Ascending aorta (tissue), 2 donors: ENCODE results near the gene SMCO1. TPM values are rescaled to one million over a fixed set of nuclear protein-coding genes. Genes with fewer than 3 reads are reported as not detected.

Experiments used
- DNase-seq, 2 donors: peaks; one replicate each; pipeline ENCODE4 v3.0.0-alpha.2; 2019; ENCODE audit warnings: low spot score in 2 of 2
- H3K27ac ChIP-seq, 2 donors: fragments of 200-600 bp; sonication (generic); one replicate each; pipeline ENCODE4 v1.5.1; 2016 to 2017; ENCODE audit warnings: mild to moderate bottlenecking in 1 of 2
- H3K27me3 ChIP-seq: fragments of 200-600 bp; sonication (generic); one replicate; pipeline ENCODE4 v1.5.1; 2017
- H3K36me3 ChIP-seq, 2 donors: fragments of 200-600 bp; sonication (generic); one replicate each; pipeline ENCODE4 v1.5.1; 2016
- H3K4me1 ChIP-seq, 2 donors: fragments of 200-600 bp; sonication (generic); one replicate each; pipeline ENCODE4 v1.5.1; 2016 to 2017; ENCODE audit warnings: mild to moderate bottlenecking in 1 of 2
- H3K4me3 ChIP-seq, 2 donors: fragments of 200-600 bp; sonication (generic); one replicate each; pipeline ENCODE4 v1.5.1; 2016 to 2017; ENCODE audit warnings: mild to moderate bottlenecking in 1 of 2
- H3K9me3 ChIP-seq, 2 donors: fragments of 200-600 bp; sonication (generic); one replicate each; pipeline ENCODE4 v1.5.1; 2016
- CTCF ChIP-seq, 3 experiments: fragments of 200-600 bp in 2 of 3; fragments of 450-650 bp in 1 of 3; sonication (generic) in 2 of 3; IDR thresholded peaks; one replicate each; pipeline ENCODE4 v1.5.1; 2016 to 2019; ENCODE audit warnings: antibody characterized with exemption in 3 of 3, mild to moderate bottlenecking in 1 of 3, moderate library complexity in 1 of 3
- intact Hi-C: fragments of 100-400 bp; cut with DNase I; formaldehyde crosslinking; loops from one replicate; pipeline ENCODE4 v1.15.1; 2023
- total RNA-seq: library from RNA; depleted of rRNA; stranded (reverse); fragments of >200 nt; gene quantifications from one replicate; pipeline ENCODE4 v1.1.0, GENCODE V29; 2016

Gene SMCO1
- total RNA-seq, 1 donor from 2014 or later: not detected

- TF ChIP-seq CTCF (IDR thresholded peaks at IDR 0.05): no peak
- no peaks in the 10 kb centered on the region for H3K36me3 ChIP-seq
- no peaks in the 10 kb centered on the region for H3K27me3 ChIP-seq
- intact Hi-C loops: no loop called here
- H3K4me3 ChIP-seq: no peak overlapping the region
- no peak for DNase-seq
- no peak overlapping the region for H3K27ac ChIP-seq
- H3K9me3 ChIP-seq: no peaks in the 10 kb centered on the region
- H3K4me1 ChIP-seq: peaks cover 3 to 6% of the 10 kb centered on the region in 2 donors
Measured at GRCh38 chr3:196498297-196498696, 16.8 kb downstream of the SMCO1 start.

- TF ChIP-seq CTCF (IDR thresholded peaks at IDR 0.05): no peak
- H3K27me3 ChIP-seq: no peaks in the 10 kb centered on the region
- DNase-seq: no peak
- H3K4me3 ChIP-seq: no peak overlapping the region
- H3K36me3 ChIP-seq: no peaks in the 10 kb centered on the region
- H3K4me1 ChIP-seq: peaks cover 3 to 4% of the 10 kb centered on the region in 2 donors
- intact Hi-C loops: no loop called here
- no peak overlapping the region for H3K27ac ChIP-seq
- H3K9me3 ChIP-seq: no peaks in the 10 kb centered on the region
Measured at GRCh38 chr3:196496183-196496582, 19.0 kb downstream of the SMCO1 start.

GRCh38 chr3:196493292-196493691 lies 21.9 kb downstream of the SMCO1 start:
- no peak for TF ChIP-seq CTCF (IDR thresholded peaks at IDR 0.05)
- Histone ChIP-seq H3K4me1 (no peaks in the 10 kb centered on the region), H3K9me3 (no peaks in the 10 kb centered on the region), H3K27me3 (no peaks in the 10 kb centered on the region), H3K4me3 (no peak overlapping the region), H3K27ac (no peak overlapping the region), H3K36me3 (no peaks in the 10 kb centered on the region)
- intact Hi-C loops: no loop called here
- no peak for DNase-seq

- Histone ChIP-seq H3K4me3 (no peak overlapping the region), H3K4me1 (no peaks in the 10 kb centered on the region), H3K36me3 (peaks cover 3 to 5% of the 10 kb centered on the region in 2 donors), H3K27ac (no peak overlapping the region), H3K27me3 (no peaks in the 10 kb centered on the region), H3K9me3 (no peaks in the 10 kb centered on the region)
- intact Hi-C loops: no loop called here
- DNase-seq: no peak
- TF ChIP-seq CTCF (IDR thresholded peaks at IDR 0.05): no peak
Measured at GRCh38 chr3:196492080-196492479, 23.1 kb downstream of the SMCO1 start.

- intact Hi-C loops: no loop called here
- H3K4me1 ChIP-seq: no peaks in the 10 kb centered on the region
- DNase-seq: no peak
- no peak for TF ChIP-seq CTCF (IDR thresholded peaks at IDR 0.05)
- no peaks in the 10 kb centered on the region for H3K9me3 ChIP-seq
- peaks cover 24 to 28% of the 10 kb centered on the region in 2 donors for H3K36me3 ChIP-seq
- H3K4me3 ChIP-seq: no peak overlapping the region
- no peaks in the 10 kb centered on the region for H3K27me3 ChIP-seq
- no peak overlapping the region for H3K27ac ChIP-seq
Measured at GRCh38 chr3:196489747-196490146, 25.4 kb downstream of the SMCO1 start.

GRCh38 chr3:196486263-196486662 lies 28.9 kb downstream of the SMCO1 start:
- H3K27me3 ChIP-seq: no peaks in the 10 kb centered on the region
- no peak for TF ChIP-seq CTCF (IDR thresholded peaks at IDR 0.05)
- H3K4me3 ChIP-seq: no peak overlapping the region
- no peaks in the 10 kb centered on the region for H3K9me3 ChIP-seq
- H3K36me3 ChIP-seq: peaks cover 48 to 63% of the 10 kb centered on the region in 2 donors
- no peak for DNase-seq
- intact Hi-C loops: no loop called here
- H3K27ac ChIP-seq: no peak overlapping the region
- H3K4me1 ChIP-seq: no peaks in the 10 kb centered on the region
